NCI-H1092 treated with DMSO at 0.1 percent for 48 hours (cell line): ENCODE results near the gene DPP6.

ENCODE experiments used
- DNase-seq: peaks from one replicate; lab custom pipeline; 2025; lab: John Stamatoyannopoulos, UW

DPP6 gene

DNA sequence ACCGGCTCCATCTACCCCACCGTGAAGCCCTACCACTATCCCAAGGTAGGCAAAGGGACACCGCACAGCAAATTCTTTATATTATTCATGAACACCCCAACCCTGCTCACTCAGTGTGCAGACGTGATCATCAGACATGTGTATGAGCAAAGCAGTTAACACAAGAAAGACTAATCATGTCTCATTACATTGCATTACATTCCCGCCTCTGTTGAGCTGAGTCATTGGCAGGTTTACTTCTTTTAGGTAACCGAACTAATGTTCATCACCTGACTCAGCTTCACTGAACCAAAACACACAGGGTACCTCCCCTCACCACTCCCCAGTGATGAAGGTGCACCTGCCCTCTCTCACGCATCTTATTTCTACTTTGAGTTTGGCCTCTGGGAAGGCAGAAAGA, 717.3 kb downstream of the DPP6 start:
- no peak for DNase-seq

DNA sequence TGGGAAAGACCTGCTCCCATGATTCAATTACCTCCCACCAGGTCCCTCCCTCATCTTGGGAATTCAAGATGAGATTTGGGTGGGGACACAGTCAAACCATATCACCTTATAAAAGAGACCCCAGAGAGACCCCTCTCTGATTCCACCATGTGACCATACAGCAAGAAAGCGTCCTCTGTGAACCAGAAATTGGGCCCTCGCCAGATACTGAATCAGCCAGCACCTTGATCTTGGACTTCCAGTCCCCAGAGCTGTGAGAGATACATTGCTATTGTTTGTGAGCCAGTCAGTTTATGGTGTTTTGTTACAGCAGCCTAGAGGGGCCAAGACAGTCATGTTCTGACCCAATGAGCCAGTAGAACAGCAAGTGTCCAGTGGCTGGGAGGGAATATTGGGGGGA, 718.2 kb downstream of the DPP6 start:
- DNase-seq = no peak

DNA sequence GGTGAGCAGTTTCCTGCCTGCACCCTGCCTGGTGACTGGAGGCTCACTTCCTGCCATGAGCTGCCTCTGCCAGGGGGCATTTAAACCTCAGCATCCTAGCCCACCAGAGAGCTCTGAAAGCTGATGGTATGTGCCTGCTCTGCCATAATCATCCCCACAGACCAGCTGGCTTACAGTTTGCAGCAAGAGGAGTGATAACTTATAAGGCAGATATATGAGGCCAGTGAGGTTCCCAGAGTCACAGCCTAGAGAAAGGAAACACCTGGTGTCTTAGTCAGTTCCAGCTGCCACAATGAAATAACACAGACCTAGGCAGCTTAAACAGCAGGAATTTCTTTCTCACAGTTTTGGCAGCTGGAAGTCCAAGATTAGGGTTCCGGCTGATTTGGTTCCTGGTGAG, 718.8 kb downstream of the DPP6 start:
- no peak for DNase-seq

GRCh38 chr7:154774303-154774969, 722.2 kb downstream of the DPP6 start:
- no peak for DNase-seq

GRCh38 chr7:154775681-154776080, 723.5 kb downstream of the DPP6 start:
- DNase-seq = no peak

GRCh38 chr7:154776350-154776749, 724.2 kb downstream of the DPP6 start:
- DNase-seq = no peak

DNA sequence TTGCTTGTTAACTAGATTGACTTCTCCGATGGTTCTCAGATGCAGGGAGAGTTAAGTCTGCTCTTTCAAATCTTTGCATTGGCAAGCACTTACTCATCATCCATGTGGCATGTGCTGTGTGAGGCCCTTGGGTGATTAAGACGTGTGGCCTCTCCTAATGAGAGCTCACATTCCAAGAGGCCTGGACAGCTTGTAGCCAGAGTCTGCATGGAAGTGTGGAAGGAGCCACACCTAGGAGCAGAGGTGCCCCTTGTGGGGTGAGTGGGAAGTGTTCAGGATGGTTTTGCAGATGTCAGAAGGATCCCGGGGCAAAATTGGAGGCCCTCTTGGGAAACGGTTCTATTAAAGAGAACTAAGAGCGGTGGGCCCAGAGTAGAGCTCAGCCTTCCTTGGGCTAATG, 724.8 kb downstream of the DPP6 start:
- no peak for DNase-seq

DNA sequence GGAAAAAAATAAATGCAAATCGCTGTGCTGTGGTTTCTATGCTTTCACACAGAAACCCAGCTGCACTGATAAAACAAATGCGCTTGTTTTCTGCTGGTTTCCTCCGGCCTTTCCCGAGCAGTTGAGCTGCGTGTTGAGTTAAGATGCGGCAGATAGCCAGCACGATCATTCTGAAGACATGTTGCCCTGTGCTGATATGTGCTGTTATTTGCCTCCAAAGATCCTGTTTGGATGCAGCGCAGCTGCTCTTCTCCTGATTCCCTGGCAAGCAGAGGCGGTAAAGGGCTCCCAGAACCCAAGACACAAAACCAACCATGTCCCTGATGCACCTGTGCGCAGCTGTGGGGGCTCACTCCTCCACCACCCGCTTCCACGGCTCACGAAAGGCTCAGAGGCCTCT, 725.3 kb downstream of the DPP6 start:
- no peak for DNase-seq

GRCh38 chr7:154777908-154778307, 725.7 kb downstream of the DPP6 start:
- no peak for DNase-seq

DNA sequence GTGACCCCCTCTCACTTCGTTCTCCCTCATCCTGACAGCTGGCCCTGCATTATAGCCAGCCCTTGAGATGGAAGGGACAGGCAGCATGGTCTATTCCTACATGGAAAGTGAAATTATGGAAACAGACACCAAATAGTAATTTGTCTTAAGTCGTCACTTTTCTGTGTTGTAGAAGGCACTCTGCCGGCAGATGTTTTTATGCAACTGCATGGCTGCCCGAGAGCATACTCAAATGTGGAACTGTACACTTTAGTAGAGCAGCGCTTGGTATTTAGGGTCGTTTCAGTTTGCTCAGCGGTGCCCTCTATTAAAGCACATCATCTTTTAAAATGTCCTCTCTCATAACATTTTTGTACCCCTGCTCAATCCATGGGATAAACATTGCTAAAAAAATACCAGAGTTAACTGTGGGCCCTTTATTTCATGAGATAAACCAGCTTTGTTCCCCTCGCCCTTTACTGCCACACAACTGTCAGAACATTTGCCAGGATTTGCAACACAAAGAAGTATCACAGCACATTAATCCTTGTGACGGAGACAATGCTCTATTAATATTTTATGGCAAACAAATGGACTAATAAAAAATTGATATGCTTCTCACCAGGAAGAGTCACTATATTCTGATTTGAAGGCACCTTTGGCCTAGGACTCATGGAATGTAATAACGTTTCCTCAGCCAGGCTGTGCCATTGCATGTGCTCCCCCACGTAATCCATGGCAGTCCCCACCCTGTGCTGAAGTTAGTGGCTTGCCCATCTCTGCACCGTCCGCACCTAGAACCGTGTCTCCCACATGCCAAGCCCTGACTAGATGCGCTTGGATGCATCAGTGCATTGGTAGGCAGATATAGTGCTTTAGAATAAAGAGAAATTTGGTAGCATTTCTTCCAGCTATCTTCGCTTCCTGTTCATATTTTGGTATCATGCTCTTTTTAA, 729.4 kb downstream of the DPP6 start:
- no peak for DNase-seq

GRCh38 chr7:154783281-154783909, 731.2 kb downstream of the DPP6 start:
- DNase-seq = no peak

GRCh38 chr7:154785898-154786297, 733.7 kb downstream of the DPP6 start:
- no peak for DNase-seq

DNA sequence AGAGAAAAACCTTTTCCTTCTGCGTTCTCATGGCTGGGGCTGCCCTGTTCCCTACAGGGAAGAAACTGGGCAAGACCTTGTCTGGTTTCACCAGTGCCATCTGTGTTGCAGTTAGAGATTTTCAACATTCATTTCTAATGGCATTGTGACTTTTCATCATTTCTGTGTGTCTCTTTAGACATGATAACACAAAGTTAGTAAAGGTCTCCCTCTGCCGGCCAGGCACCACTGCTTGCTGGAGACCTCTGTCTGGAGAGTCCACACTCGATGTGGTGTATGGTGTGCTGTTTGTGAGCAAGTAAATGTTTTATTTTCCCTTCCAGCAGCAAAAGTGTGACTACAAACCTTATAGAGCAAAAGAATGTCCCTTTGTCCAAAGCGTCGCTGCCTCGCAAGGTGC, 737.2 kb downstream of the DPP6 start:
- DNase-seq = no peak

DNA sequence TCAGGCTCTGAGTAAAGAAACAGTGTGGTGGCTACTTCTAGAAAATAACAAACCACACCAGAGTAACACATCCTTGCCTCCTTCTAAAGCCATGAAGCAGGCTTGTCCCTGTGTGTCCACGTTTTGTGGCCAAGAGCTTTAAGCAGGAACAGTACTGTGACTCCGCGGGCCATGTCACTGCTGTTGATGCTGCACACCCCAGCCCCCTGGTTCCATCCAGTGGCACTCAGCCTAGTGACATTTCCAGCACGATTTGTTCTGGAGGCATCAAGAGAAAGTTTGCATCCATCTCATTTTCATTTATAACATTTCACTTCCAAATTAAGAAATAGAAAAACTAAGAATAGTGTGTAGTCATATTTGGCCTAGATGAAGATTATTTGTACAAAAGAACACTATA, 739.4 kb downstream of the DPP6 start:
- DNase-seq = no peak

DNA sequence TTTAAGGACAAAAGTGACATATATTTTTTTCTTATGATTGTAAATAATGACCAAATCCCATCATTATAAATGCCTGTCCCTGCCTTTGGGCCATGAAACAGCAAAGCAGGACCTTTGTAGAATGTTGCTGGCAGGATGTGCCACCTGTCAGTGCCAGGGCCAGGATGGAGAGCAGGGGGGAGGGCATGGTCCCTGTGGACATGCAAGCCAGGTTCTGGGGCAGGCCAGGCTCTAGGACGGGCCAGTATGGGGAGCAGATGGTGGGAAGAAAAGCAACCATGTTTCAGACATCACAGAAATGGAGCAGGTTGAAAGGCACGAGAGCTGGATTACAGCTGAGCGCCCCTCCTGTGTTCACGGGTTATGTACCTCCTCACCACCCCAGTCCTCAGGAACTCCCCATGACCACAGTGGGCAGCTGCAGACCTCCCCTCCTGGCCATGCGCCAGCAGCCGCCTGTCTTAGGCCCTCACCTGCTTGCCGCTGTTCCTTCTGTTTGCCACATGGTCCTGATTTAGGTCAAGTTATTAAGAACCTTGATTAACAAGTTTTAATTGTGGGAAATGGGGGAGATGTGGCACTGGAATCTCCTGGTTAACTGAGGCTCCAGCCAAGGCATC, 740.3 kb downstream of the DPP6 start:
- DNase-seq = peak; percentile 12

DNA sequence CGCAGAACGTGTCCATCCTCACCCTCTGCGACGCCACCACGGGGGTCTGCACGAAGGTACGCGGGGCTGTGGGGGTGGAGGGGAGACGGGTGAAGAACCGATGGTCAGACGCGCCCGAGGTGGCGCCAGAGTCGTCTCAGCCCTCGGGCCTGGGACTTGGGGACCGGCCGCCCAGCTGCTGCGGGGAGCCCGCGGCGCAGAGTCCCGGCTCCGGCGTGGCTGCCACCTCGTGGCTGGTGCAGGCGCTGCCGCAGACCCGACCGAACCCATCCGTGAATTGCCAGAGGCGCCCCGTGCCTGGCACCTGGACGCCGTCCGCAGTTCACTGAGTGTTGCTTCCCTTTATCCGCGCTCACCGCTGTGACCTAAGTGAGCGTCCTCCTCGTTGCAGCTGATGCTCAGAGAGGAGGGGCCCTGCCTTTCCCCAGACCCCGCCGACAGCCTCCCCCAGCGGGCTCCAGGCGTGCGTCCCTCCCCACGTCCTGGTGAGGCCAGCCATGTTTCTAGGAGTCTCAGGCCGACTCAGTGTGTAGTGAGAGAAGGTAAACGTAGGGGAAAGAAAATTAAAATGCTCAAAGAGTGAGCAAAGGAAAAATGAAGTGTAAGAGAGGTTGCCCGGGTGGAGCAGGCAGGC, 742.1 kb downstream of the DPP6 start:
- DNase-seq = no peak

DNA sequence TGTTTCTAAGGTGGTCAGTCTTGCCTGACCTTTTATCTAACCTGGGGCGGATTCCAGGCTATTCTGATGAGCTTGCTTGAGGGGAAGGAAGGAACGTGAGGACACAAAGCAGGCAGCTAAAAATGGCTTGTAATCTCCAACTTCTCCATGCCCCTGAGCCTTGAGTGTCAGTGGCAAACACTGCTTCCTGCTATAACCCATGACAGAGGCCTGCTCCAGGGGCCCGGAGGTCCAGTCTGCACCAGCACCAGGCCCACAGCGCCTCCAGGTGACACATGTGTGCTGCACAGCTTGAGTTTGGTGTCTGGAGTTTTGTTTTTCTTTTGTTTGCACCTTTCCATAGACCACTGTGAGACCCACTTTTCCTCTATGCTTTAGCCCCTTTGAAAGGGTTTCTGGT, 742.8 kb downstream of the DPP6 start:
- DNase-seq = peak; percentile 86

GRCh38 chr7:154795437-154795836, 743.2 kb downstream of the DPP6 start:
- DNase-seq = peak; percentile 92

DNA sequence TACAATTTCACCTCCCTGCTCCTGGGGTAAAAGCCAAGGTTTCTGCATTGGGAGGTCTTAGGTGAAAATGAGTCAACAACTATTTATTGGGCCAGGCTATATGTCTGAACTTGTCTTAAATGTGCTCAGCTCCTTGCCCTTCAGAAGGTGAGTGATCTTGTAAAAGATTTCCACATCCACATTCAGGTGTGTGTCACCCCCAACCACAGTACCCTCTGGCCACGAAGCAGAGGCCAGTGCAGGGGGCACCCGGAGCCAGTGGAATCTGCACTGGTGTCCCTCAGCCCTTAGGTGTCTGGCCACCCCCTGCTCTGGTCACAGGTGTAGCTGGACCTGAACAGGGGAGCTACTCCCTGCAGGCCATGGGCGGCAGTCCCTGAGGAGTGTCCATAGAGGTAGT, 752.3 kb downstream of the DPP6 start:
- no peak for DNase-seq

- DNase-seq = no peak
Observed at GRCh38 chr7:154812027-154812426, 759.8 kb downstream of the DPP6 start.

DNA sequence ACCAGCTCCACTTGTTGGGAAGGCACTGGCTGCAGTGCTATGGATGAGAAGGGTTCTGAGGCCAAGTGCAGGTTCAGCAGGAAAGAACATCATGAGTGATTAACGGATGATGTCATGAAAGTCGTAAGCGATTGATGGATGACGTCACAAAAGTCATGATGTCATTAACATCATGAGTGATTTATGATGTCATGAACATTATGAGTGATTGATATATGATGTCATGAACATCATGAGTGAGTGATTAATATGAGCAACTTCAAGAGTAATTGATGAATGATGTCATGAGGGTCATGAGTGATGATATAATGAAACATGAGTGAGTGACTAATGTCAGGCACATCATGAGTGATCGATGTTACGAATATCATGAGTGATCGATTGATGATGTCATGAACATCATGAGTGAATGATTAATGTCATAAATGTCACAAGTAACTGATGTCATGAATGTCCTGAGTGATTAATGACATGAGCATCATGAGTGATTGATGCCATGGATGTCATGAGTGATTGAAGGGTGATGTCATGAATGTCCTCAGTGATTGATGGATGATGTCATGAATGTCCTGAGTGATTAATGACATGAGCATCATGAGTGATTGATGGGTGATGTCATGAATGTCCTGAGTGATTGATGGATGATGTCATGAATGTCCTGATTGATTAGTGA, 765.2 kb downstream of the DPP6 start:
- no peak for DNase-seq

DNA sequence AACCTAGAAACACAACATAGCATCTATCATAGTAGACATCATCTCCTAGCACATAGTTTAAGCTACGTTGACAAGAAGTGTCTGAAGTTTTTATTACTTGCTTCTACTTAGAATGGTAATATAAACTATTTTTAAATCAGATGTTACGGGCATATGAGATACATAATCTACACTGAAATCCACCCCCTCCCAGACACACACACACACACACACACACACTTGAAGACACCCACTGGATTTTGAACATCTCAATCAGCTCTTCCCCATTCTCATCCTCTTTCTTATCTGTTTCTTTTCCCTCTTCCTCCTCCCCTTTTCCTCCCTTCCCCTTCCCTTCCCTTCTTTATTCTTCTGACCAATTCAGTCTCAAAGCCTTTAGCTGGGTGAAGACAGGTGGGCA, 774.8 kb downstream of the DPP6 start:
- no peak for DNase-seq
